NCI-H2081 (cell line): ENCODE data around the gene OR5H2.
"Not testable (repeated sequence)": the region's sequence is repeated elsewhere in the genome, so short reads cannot be mapped to it uniquely, and the experiment has no call there.

Experiments used
- DNase-seq, 2 experiments: peaks; one replicate each; lab custom pipeline; 2025; lab: John Stamatoyannopoulos, UW

Gene OR5H2

GRCh38 chr3:98282205-98282604 lies at the start of gene OR5H2:
TSS of gene OR5H2 (plus strand) at chr3:98282505. CDS start at chr3:98282903, 398 bp downstream.
- DNase-seq: no peak

GRCh38 chr3:98233468-98233867 lies 48.8 kb upstream of the OR5H2 start:
- no peak for DNase-seq

- DNase-seq: no peak
Measured at GRCh38 chr3:98240131-98240530, 42.2 kb upstream of the OR5H2 start.

- DNase-seq: no peak
Measured at GRCh38 chr3:98242155-98242554, 40.1 kb upstream of the OR5H2 start.

- no peak for DNase-seq
Measured at GRCh38 chr3:98243843-98244242, 38.5 kb upstream of the OR5H2 start.

DNA sequence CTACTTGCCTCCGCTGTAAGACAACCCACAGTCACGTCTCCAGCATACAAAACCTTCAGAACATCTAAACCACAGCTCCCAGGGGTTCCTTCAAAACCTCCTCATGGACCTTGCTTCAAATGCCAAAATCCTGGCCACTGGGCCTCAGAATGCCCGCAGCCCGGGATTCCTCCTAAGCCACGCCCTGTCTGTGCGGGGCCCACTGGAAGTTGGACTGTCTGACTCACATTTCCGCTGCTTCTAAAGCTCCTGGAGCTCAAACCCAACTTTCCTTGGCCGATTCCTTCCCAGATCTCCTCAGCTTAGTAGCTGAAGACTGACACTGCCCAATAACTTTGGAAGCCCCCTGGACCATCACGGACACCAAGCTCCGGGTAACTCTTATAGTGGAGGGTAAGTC lies 36.2 kb upstream of the OR5H2 start:
- DNase-seq: no peak

DNA sequence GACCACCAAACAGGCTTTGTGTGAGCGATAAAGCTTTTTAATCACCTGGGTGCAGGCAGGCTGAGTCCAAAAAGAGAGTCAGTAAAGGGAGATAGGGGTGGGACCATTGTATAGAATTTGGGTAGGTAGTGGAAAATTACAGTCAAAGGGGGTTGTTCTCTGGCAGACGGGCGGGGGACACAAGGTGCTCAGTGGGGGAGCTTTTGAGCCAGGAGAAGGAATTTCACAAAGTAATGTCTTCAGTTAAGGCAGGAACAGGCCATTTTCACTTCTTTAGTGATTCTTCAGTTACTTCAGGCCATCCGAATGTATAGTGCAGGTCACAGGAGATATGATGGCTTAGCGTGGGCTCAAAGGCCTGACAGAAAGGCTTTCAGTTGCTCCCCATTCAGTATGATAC lies 26.3 kb upstream of the OR5H2 start:
- not testable (repeated sequence) for DNase-seq

DNA sequence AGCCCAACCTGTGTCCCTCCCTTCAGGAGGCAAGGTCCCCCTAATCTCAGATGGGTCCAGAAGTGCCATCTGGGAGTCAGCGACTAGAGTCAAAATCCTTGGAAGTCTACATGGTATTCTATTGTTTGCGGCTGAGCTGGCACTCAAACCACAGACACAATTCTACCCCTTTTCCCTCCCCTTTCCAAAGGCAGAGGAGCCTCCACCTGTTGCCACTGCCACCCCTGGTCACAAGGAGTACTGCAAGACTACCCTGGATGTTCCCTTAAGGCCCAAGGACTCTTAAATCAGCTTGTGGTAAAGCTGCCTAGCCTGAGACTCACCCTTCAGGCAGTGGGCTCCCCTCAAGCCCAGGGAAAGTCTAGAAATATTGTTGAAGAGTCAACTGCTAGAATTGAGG lies 22.6 kb upstream of the OR5H2 start:
- DNase-seq: no peak

DNA sequence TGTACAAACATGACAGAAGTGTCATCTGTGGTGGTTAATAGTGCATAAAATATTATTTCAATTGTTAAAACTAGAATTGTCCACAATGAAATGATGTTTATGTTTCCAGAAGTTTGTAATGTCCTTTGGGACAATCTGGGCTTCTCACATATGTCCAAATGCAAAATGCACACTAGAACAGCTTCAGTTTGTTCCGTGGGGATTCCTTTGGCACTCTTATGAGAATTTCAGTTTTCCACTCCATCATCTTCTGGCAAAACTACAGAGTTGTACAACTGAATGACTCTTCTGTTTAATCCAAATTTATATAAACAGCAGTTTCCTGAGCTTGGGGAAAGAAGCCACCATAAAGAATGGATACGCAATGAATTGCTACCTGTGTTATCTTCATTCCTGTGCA lies 20.3 kb upstream of the OR5H2 start:
- DNase-seq: no peak

GRCh38 chr3:98263944-98264343 lies 18.4 kb upstream of the OR5H2 start, which contains the start of gene OR5H6:
TSS of gene OR5H6 (plus strand) at chr3:98264244. CDS start at chr3:98264333, 89 bp downstream.
- no peak for DNase-seq

- no peak for DNase-seq
Measured at GRCh38 chr3:98269846-98270245, 12.5 kb upstream of the OR5H2 start.

GRCh38 chr3:98272126-98272525 lies 10.2 kb upstream of the OR5H2 start:
- DNase-seq: no peak

GRCh38 chr3:98274914-98275313 lies 7.4 kb upstream of the OR5H2 start:
- no peak for DNase-seq

DNA sequence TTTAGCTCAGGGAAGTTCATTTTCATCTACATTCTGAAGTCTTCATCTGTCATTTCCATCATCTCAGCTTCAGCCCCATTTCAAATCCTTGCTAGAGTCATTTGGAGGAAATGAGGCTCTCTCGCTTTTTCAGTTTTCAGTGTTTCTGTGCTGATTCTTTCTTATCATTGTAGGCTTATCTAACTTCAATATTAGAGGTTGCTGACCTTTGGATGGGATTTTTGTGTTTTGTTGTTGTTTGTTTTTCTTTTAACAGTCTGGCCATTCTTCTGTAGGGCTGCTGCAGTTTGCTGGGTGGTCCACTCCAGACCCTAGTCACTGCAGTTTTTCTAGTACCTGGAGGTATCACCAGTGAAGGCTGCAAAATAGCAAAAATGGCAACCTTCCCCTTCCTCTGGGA lies 8.6 kb downstream of the OR5H2 start:
- no peak for DNase-seq

GRCh38 chr3:98291332-98291957 lies 9.1 kb downstream of the OR5H2 start:
- DNase-seq: no peak

DNA sequence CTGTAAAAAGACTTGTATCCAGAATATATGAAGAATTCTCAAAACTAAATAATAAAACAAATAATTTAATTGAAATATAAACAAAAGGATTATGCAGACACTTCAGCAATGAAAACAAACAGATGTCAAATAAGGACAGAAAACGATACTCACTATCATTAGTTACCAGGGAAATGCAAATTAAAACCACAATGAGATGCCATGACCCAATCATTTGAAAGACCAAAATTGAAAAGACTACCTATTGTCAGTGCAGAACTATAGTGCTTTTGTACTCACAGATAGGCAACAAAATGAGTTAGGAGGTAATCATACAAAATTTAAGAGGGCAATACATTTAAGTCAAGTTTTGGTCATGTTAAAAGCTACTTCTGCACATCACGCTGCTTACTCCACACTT lies 39.8 kb downstream of the OR5H2 start:
- DNase-seq: no peak

DNA sequence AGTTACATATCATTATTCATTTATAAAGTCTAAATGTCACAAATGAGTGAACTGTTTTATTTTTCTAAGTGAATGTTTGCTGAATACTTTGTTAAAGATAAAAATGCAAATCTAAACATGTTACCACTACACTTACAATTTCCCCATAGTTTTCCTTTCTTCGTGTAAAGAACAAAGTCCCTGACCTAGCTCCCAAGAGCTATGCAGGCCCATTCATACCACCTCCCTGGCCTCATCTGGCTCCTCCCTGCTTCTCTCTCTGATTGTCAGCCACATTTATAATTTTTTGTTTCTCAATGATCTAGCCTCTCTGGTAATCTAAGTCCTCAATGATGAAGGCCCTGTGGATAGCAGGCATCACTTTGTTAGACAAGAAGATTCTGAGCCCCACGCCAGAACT lies 40.4 kb downstream of the OR5H2 start:
- no peak for DNase-seq

GRCh38 chr3:98323425-98323824 lies 41.1 kb downstream of the OR5H2 start:
- DNase-seq: no peak

DNA sequence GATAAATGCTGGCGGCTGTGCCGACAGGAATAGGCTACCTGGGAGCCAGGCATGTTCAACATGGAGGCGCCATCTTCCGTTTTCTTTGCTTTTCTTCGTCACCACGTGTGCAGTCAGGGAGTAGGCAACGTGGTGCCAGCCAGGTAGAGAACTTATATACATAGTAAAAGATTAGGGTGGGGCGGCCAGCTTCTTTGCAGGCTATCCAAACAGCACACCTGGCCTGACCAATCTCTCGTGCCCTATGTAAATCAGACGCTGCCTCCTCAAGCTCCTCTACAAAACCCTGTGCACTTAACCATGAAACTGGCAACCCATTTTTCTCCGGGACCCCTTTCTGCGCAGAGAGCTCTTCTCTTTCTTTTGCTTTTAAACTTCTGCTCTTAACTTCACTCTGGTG lies 42.8 kb downstream of the OR5H2 start:
- DNase-seq: no peak

DNA sequence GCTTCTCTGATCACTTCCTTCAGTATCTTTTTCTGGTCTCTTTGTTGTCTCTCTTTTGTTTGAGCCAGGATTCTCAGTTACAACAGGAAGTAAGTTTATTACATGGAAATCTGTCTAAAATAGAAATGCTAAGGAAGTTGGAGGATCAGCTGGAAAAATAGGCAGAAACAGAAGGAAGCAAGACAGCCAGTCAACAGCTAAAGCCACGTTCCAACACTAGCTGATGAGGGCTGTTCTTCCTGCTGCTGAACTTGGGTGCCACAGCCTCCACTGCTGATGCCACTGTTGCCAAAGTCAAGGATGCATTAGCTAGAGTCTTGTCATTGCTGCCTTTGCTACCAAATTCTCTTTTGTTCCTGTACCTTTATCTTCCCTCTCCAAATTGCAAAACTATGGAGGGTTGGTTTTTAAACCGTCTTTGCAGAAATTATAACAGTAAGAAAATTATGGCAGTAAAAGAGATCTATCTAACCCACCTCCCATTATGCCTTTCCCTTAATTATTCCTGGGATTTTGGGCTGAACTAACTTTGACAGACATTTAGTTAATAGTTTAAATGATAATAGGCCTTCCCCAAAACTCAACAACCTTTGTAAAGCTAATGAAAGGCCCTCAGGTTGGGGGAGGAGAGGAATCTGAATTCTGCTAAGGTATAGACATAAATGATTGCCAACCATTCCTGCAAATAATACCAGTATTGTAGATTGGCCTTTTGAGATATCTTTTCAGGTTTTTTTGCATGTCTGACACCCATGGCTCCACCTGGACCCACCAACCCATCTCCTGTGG lies 44.0 kb downstream of the OR5H2 start:
- no peak for DNase-seq

DNA sequence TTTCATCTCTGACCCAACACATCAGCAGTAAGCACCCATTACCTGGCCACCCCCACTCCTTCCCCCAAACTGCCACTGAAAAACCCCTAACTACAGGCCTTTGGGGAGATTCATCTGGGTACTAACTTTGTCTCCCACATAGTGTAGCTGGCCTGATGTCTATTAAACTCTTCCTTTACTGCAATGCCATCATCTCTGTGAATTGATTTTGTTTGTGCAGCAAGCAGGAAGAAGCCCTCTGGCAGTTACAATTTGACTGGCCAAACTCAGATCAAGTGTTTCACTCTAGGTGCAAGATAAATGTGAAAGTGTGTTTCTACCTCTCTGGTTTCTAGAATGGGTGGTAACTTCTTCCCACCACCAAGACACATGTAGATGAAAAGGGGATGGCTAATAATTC lies 44.6 kb downstream of the OR5H2 start:
- DNase-seq: no peak

- no peak for DNase-seq
Measured at GRCh38 chr3:98328933-98329332, 46.6 kb downstream of the OR5H2 start.

DNA sequence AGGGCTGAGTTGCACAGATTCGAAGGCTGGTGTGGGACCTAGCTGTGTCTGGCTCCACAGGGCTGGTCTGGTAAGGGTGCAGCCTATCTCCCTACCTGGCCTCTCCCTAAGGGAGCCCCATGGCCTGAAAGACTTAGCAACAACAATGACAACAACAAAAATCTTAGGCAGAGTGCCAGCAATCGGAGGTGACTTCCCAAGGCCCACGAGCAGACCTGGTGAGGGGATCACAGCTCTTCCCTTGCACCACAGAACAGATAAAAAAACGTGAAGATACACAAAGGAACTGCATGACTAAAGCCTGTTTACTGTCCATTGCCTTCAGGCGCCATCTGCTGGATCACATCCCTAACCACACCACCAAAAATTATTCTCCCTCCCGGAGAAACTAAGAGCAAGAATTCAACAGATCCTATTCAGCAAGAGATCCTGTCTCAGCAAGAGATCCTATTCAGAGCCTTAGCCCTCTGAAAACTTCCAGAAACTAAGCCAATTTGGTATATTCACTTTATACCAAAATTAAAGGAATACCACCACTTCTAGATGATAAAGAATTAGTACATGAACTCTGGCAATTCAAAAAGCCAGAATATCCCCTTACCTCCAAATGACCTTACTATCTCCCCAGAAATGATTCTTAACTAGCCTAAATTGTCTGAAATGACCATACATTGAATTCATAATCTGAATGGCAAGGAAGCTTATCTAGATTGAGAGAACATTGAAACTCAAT lies 47.3 kb downstream of the OR5H2 start:
- peak; percentile 38 to 54 for DNase-seq
